Endometrium (tissue), 2 donors: ENCODE data around the gene LGR5.
"Not testable (repeated sequence)": the region's sequence is repeated elsewhere in the genome, so short reads cannot be mapped to it uniquely, and the experiment has no call there.

Experiments
- FAIRE-seq: peaks from 2 replicates; lab custom pipeline; 2012; peaks lifted over from hg19 to GRCh38; lab: Jason Lieb, UNC
- donor health status: control.
- donor health status: control.

LGR5 gene

DNA sequence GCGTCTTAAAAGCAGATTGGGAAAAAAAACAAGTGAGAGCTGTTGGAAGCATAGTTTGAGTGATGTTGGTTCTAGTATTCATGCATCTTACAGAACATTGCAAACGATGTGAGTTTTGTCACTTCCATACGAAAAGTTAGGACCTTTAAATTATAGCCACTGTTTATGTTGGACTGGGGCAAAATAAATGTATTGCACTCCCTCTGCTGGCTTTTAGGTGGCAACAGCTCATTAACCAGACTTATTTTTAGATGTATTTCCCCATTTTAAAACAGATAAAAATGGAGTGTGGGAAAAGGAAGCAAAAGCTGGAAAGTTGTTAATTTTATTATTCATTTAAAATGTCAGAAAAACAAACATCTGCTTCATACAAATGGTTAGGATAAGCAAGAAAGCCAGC is 111.9 kb downstream of the LGR5 start:
- no peak for FAIRE-seq

DNA sequence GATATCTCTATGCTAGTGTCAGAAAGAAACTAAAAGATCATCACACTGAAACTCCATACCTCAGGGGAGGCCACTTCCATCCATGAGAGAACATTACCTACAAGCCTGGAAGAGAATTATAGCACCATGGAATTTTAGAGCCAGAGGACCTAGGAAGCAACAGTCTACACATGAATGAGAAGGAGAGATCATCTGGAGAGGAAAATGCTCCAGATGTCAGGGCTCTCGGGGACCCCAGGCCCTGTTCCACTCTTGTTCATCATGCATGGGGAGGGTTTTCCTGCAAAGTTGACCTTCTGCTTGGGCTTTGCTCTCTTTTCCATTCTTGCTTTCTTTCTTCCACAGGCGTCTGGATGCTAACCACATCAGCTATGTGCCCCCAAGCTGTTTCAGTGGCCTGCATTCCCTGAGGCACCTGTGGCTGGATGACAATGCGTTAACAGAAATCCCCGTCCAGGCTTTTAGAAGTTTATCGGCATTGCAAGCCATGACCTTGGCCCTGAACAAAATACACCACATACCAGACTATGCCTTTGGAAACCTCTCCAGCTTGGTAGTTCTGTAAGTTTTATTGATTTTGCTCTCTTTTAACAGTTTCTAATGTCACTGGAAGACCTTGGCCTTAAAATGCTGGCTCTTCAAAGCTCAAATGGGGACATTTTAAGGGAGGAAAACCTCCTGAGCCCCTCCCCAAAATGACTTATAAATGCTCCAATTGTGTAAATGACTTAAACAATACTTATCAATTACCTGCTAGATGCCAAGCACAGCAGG is 113.3 kb downstream of the LGR5 start:
- no peak for FAIRE-seq

- FAIRE-seq = no peak
Measured at GRCh38 chr12:71555191-71555590, 115.6 kb downstream of the LGR5 start.

GRCh38 chr12:71555789-71556188 is 116.2 kb downstream of the LGR5 start:
- FAIRE-seq = not testable (repeated sequence)

GRCh38 chr12:71556448-71556847 is 116.8 kb downstream of the LGR5 start:
- FAIRE-seq = no peak

DNA sequence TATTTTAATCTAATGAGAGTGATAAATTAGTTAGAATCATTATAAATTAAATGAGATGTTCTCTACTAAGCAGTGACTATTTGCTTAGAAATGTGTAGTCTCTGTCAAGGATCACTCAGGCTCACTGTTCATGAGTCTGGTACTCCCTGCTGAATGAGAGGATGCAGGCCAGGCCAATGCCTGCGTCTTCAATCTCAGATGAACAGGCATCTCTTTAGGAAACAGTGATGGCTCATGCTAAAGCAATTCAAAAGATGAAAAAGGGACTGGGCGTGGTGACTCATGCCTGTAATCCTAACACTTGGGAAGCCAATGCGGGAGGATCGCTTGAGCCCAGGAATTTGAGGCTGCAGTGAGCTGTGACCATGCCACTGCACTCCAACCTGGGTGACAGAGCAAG is 117.3 kb downstream of the LGR5 start:
- no peak for FAIRE-seq

DNA sequence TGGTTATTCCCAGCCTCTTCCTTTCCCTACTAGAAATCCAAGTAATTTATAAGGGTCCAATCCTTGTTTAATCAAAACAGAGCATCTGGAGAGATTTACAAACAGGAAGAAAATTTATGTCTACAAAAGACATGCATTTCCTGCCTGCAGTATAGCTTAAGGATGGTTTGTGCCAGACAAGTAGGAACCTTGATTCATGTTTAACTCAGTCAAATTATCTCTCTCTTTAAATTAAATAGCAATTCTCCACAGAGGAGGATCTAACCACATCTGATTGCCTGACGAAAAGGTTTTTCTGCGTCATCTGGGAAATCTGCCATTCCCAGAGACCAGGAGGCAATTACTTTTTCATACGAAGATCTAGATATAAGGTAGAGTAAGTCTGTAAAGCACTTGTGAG is 118.8 kb downstream of the LGR5 start:
- FAIRE-seq = no peak

GRCh38 chr12:71562676-71563595 is 123.3 kb downstream of the LGR5 start:
- no peak for FAIRE-seq

- FAIRE-seq = no peak
Measured at GRCh38 chr12:71565535-71565934, 125.9 kb downstream of the LGR5 start.

DNA sequence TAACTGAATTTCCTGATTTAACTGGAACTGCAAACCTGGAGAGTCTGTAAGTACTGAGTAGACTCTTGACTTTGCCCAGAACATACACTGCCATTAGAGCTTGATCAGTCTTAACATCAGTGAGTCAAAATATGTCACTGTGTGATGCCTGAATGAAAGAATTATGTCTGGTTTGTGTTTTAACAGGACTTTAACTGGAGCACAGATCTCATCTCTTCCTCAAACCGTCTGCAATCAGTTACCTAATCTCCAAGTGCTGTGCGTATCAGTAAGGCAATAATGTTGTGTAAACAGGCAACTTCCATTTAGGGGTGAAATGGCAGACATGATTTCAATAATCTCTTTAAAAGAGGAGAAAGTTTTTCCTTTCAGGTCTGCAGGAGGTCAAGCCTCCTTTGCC is 127.1 kb downstream of the LGR5 start:
- no peak for FAIRE-seq

GRCh38 chr12:71567537-71567936 is 127.9 kb downstream of the LGR5 start:
- no peak for FAIRE-seq

DNA sequence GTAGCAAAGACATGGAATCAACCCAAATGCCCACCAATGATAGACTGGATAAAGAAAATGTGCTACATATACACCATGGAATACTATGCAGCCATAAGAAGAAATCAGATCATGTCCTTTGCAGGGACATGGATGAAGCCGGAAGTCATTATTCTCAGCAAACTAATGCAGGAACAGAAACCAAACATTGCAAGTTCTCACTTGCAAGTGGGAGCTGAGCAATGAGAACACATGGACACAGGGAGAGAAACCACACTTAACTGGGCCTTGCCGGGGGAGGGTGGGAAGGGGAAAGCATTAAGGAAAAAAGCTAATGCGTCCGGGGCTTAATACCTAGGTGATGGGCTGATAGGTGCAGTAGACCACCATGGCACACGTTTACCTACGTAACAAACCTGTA is 130.3 kb downstream of the LGR5 start:
- not testable (repeated sequence) for FAIRE-seq

- FAIRE-seq = no peak
Measured at GRCh38 chr12:71576496-71576895, 136.9 kb downstream of the LGR5 start.

- no peak for FAIRE-seq
Measured at GRCh38 chr12:71578694-71579258, 139.2 kb downstream of the LGR5 start.

DNA sequence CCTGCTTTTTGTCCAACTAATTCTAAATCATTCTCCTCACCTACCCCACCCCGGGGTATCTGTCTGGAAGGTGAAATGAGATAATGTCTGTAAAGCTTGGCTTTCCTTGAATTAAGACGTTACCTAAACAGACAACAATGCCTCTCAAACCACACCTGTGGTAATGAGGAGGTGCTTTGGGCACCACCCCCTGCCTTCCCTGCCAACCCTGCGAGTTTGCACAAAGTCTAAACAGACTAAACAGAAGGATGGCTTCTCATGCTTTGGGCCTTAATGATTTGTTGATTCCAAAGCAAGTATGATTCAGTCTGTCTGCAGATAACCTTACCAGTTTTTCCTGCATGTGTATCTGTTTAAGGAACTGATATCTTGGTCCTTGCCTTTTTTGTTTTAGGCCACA is 141.6 kb downstream of the LGR5 start:
- no peak for FAIRE-seq

DNA sequence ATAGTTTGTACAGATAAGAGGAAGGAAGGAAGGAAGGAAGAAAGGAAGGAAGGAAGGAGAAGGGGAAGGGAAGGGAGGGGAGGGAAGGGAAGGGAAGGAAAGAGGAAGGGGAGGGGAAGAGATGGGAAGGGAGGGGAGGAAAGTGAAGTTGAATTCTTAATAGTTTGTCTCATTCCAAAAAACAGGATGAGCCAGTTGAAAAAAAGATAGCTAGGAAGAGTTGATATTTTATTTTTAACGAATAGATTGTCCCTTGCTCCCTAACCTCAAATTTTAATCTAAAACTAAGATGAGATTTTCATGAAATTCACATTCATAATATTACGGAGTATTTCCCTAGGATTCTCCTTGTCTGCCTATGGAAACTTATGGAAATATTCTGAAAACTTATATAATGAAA is 143.3 kb downstream of the LGR5 start:
- FAIRE-seq = no peak

- FAIRE-seq = no peak
Measured at GRCh38 chr12:71584356-71584755, 144.8 kb downstream of the LGR5 start.

DNA sequence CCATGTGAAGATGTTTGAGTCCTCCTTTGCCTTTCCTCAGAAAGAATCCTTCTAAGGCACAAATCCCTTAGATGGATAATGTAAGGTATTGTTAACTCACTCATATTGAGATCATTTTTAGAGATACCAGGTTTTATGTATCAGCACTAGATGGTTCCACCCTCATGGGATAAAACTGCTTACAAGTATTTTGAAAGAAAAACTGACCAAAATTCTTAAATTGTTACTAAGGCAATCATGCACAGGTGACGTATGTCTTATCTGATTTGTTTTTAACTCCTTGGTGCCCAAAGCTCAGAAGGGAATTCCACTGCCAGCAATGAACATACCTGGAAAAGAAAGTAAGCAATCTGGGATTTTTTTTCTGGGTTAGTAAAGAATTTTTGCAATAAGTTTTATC is 145.6 kb downstream of the LGR5 start:
- no peak for FAIRE-seq

DNA sequence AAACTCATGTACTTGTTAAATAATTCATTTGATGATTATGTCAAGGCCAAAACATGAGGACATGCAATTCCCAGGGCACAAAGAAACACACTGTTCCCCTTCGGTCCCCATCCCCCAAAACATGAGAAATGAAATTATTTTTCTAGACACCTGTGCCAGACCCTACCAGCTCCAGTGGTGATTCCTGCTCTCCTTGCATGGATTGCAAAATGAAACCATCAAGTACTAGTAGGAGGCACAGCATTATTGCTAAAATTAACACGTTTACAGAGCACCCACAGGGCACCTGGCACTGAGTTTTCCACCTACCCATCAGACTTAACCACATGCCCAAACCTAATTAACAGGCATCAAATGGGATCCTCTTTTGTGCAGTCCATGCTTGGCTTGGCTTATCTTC is 147.4 kb downstream of the LGR5 start:
- no peak for FAIRE-seq

GRCh38 chr12:71589478-71589881 is 149.9 kb downstream of the LGR5 start:
- no peak for FAIRE-seq

DNA sequence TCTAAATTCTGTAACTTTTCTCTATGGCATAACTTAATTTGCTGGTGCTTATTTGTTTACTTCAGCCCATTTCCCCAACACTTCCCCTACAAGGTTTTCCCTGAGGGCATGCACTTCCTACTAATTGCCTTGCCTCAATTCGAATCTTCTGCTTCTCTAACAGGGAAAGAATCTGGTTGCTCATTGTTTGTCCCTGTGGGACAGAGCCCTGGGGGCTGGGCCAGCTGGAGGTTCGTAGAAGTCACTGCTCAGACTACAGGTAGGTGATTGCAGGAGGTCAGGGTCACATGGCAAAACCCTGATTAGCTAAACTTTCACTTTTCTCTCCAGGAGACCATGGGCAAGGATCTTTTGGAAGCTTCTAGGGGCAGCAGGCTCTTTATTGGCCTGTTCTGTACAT is 152.0 kb downstream of the LGR5 start:
- no peak for FAIRE-seq

DNA sequence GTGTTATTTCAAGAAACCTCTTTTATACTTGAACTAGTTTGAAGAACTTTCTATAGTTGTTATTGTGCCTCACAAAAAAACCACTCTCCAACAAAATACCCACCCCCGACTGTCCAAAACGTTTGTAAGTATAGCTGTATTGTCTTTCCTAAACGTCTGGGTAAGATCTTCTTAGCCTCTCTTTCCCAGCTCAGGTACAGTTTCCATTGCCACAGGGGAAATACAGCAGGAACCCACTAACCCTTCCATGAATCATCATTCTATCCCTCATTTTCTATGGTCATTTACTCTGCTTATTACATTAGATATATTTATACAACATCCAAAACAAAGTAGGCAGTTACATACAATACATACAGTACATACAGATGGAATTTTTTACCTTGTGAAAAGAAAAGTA is 153.2 kb downstream of the LGR5 start:
- no peak for FAIRE-seq
